ENCODE results near the gene FADS3. TPM values are rescaled to one million over a fixed set of nuclear protein-coding genes. Genes with fewer than 3 reads are reported as not detected.
A peak's percentile ranks its signal among the peaks of the same experiment; 100 is the strongest.

Gene FADS3
- total and polyA plus RNA-seq, 9 of the 15 experiments (the other 6 are each of a cell fraction or from before 2014, with no cell fraction given), result 0.97 to 148 (median 92.7) TPM

GRCh38 chr11:61869708-61870451 is 21.5 kb downstream of the FADS3 start (continued):
- TF ChIP-seq SAP30 (IDR thresholded peaks at IDR 0.05; ENCODE audit: borderline replicate concordance, insufficient read depth, low read depth, low read length, poor library complexity, severe bottlenecking), result no peak
- TF ChIP-seq DNMT1 (IDR thresholded peaks at IDR 0.05), result no peak
- no peak for TF ChIP-seq E2F4 (CRISPR knock-in tag; IDR thresholded peaks at IDR 0.05; ENCODE audit: low read depth)
- no peak for TF ChIP-seq ZNF436 (CRISPR knock-in tag; IDR thresholded peaks at IDR 0.05)
- TF ChIP-seq HBP1 (CRISPR knock-in tag; IDR thresholded peaks at IDR 0.05), result 0 out of 2 replicates have a peak, but pooled peaks have one; percentile 53
- no peak for TF ChIP-seq MAFF (IDR thresholded peaks at IDR 0.05; ENCODE audit: low read length)
- peak; percentile 6; the same call in 1 of the 2 replicates for TF ChIP-seq ZNF785 (CRISPR knock-in tag; IDR thresholded peaks at IDR 0.05)
- peak; percentile 52; the same call in 1 of the 2 replicates for TF ChIP-seq TOE1 (IDR thresholded peaks at IDR 0.05; ENCODE audit: borderline replicate concordance)
- no peak for TF ChIP-seq TOE1 (CRISPR knock-in tag; IDR thresholded peaks at IDR 0.05; ENCODE audit: borderline replicate concordance, low read depth)
- no peak for TF ChIP-seq ZNF764 (CRISPR knock-in tag; IDR thresholded peaks at IDR 0.05; ENCODE audit: low read depth)
- no peak for TF ChIP-seq SNAPC5 (CRISPR knock-in tag; IDR thresholded peaks at IDR 0.05)
- TF ChIP-seq IRF9 (tag; IDR thresholded peaks at IDR 0.05), result no peak
- TF ChIP-seq ZNF408 (CRISPR knock-in tag; IDR thresholded peaks at IDR 0.05; ENCODE audit: low read depth), result no peak
- peak; percentile 78; the same call in 1 of the 2 replicates for TF ChIP-seq HSF4 (CRISPR knock-in tag; IDR thresholded peaks at IDR 0.05; ENCODE audit: borderline replicate concordance)
- no peak for TF ChIP-seq TAF7 (tag; IDR thresholded peaks at IDR 0.05)
- no peak for TF ChIP-seq IRF2 (CRISPR knock-in tag; IDR thresholded peaks at IDR 0.05)
- no peak for TF ChIP-seq ZNF184 (CRISPR knock-in tag; IDR thresholded peaks at IDR 0.05)
- no peak for TF ChIP-seq SFPQ (IDR thresholded peaks at IDR 0.05; ENCODE audit: low read depth, low read length)
- TF ChIP-seq MBD2 (IDR thresholded peaks at IDR 0.05; ENCODE audit: borderline replicate concordance, low read depth), result peak; percentile 79
- TF ChIP-seq RBM22 (IDR thresholded peaks at IDR 0.05; ENCODE audit: low read depth, low read length, poor library complexity, severe bottlenecking), result no peak
- peak; percentile 93 for TF ChIP-seq HMGN3 (IDR thresholded peaks at IDR 0.05; ENCODE audit: borderline replicate concordance, extremely low read depth, insufficient read length, low read depth, low read length)
- TF ChIP-seq ZNF232 (CRISPR knock-in tag; IDR thresholded peaks at IDR 0.05), result no peak

Data from K562 (cell line).